VCaP (cell line): ENCODE results near the gene TLDC2.
"Not testable (repeated sequence)": the region's sequence is repeated elsewhere in the genome, so short reads cannot be mapped to it uniquely, and the experiment has no call there.

Experiments used
- H3K27ac ChIP-seq: fragments of 450-650 bp; 2 replicates; pipeline ENCODE4 v1.5.1; 2017
- CTCF ChIP-seq: fragments of 450-650 bp; conservative IDR thresholded peaks from 2 replicates; pipeline ENCODE4 v1.5.1; 2017; ENCODE audit warnings: mild to moderate bottlenecking, moderate library complexity

TLDC2 gene

GRCh38 chr20:36925234-36925633 lies 49.3 kb downstream of the TLDC2 start:
- TF ChIP-seq CTCF, result no peak
- H3K27ac ChIP-seq, result no peak overlapping the region

GRCh38 chr20:36926653-36927200 lies 50.8 kb downstream of the TLDC2 start:
- TF ChIP-seq CTCF, result no peak

GRCh38 chr20:36927704-36928103 lies 51.8 kb downstream of the TLDC2 start:
- H3K27ac ChIP-seq, result no peak overlapping the region
- TF ChIP-seq CTCF, result no peak

More at GRCh38 chr20:36926653-36927200, 50.8 kb downstream of the TLDC2 start:
- H3K27ac ChIP-seq, result no peak overlapping the region

GRCh38 chr20:36929290-36929689 lies 53.4 kb downstream of the TLDC2 start:
- TF ChIP-seq CTCF, result no peak
- H3K27ac ChIP-seq, result no peak overlapping the region

- H3K27ac ChIP-seq, result no peak overlapping the region
- no peak for TF ChIP-seq CTCF
These were observed 53.8 kb downstream of the TLDC2 start for GRCh38 chr20:36929691-36930090.

GRCh38 chr20:36932067-36932466 lies 56.1 kb downstream of the TLDC2 start:
- H3K27ac ChIP-seq, result not testable (repeated sequence)

GRCh38 chr20:36932476-36933426 lies 56.8 kb downstream of the TLDC2 start:
- no peak for TF ChIP-seq CTCF
- H3K27ac ChIP-seq, result no peak overlapping the region

- not testable (repeated sequence) for H3K27ac ChIP-seq
These were observed 57.6 kb downstream of the TLDC2 start for GRCh38 chr20:36933571-36933970.
